Thyroid gland (tissue), 4 donors: ENCODE measurements around the gene TNFAIP8.

ENCODE experiments used
- CTCF ChIP-seq, 6 experiments: fragments of 200-600 bp in 3 of 6; fragments of 450-650 bp in 3 of 6; sonication (generic) in 3 of 6; IDR thresholded peaks; one replicate each; pipeline ENCODE4 v1.5.1; 2016 to 2019; ENCODE audit warnings: antibody characterized with exemption in 6 of 6, mild to moderate bottlenecking in 2 of 6, inconsistent platforms in 1 of 6, moderate library complexity in 1 of 6
- POLR2A ChIP-seq, 2 donors: fragments of 450-650 bp; IDR thresholded peaks; one replicate each; pipeline ENCODE4 v1.6.1; 2017; ENCODE audit warnings: antibody characterized with exemption in 2 of 2, mild to moderate bottlenecking in 2 of 2, moderate library complexity in 1 of 2

GRCh38 chr5:119341452-119342349 is 14.1 kb upstream of the TNFAIP8 start:
- TF ChIP-seq CTCF (IDR thresholded peaks at IDR 0.05) = no peak
- TF ChIP-seq POLR2A (IDR thresholded peaks at IDR 0.05) = no peak
